G401 (cell line): ENCODE data around the gene HDAC10. TPM values are rescaled to one million over a fixed set of nuclear protein-coding genes. Genes with fewer than 3 reads are reported as not detected.

Experiments
- DNase-seq: peaks from one replicate; pipeline ENCODE4 v3.0.0-alpha.2; 2015; ENCODE audit warnings: low spot score
- in situ Hi-C: cut with HindIII; loops from 2 replicates; pipeline ENCODE4 v1.10.0; 2016; ENCODE audit warnings: low sequenced_read_pairs, mixed read lengths
- total RNA-seq: library from RNA; depleted of rRNA; stranded (reverse); fragments of >200 nt; shearing (Covaris generic); gene quantifications from 2 replicates; pipeline ENCODE4 v1.2.3, GENCODE V29; 2014

HDAC10 gene
- total RNA-seq, 1 experiment from 2014 or later = 28.5 TPM

- in situ Hi-C loops = no loop called here
- DNase-seq = no peak
Observed at GRCh38 chr22:50259302-50259701, 8.2 kb upstream of the HDAC10 start.

- in situ Hi-C loops = no loop called here
- peak; percentile 64 for DNase-seq
Observed at GRCh38 chr22:50258361-50259292, 7.6 kb upstream of the HDAC10 start.

- peak; percentile 2 for DNase-seq
- in situ Hi-C loops = no loop called here
Observed at GRCh38 chr22:50257451-50258360, 6.6 kb upstream of the HDAC10 start.

GRCh38 chr22:50257041-50257440 is 6.0 kb upstream of the HDAC10 start:
- no peak for DNase-seq
- in situ Hi-C loops = no loop called here

- peak; percentile 2 for DNase-seq
- in situ Hi-C loops = no loop called here
Observed at GRCh38 chr22:50256258-50256862, 5.3 kb upstream of the HDAC10 start.

- in situ Hi-C loops = no loop called here
- no peak for DNase-seq
Observed at GRCh38 chr22:50255607-50256006, 4.5 kb upstream of the HDAC10 start.

GRCh38 chr22:50255099-50255498 is 4.0 kb upstream of the HDAC10 start:
- no peak for DNase-seq
- in situ Hi-C loops = no loop called here

- in situ Hi-C loops = no loop called here
- no peak for DNase-seq
Observed at GRCh38 chr22:50253941-50254340, 2.9 kb upstream of the HDAC10 start.

- in situ Hi-C loops = no loop called here
Observed at GRCh38 chr22:50253046-50253915, 2.2 kb upstream of the HDAC10 start.

GRCh38 chr22:50252082-50253045 is 1.3 kb upstream of the HDAC10 start:
- in situ Hi-C loops = no loop called here

More at GRCh38 chr22:50253046-50253915, 2.2 kb upstream of the HDAC10 start:
- no peak for DNase-seq

GRCh38 chr22:50251477-50252081 is 514 bp upstream of the HDAC10 start:
- in situ Hi-C loops = no loop called here
- DNase-seq = no peak

More at GRCh38 chr22:50252082-50253045, 1.3 kb upstream of the HDAC10 start:
- peak; percentile 84 for DNase-seq

- DNase-seq = no peak
- in situ Hi-C loops = no loop called here
Observed at GRCh38 chr22:50250249-50250554, 863 bp downstream of the HDAC10 start.

- in situ Hi-C loops = no loop called here
- DNase-seq = no peak
Observed at GRCh38 chr22:50249341-50250248, 1.5 kb downstream of the HDAC10 start.

GRCh38 chr22:50248196-50249081 is 2.6 kb downstream of the HDAC10 start:
- no peak for DNase-seq
- in situ Hi-C loops = no loop called here

- peak; percentile 36 for DNase-seq
- in situ Hi-C loops = no loop called here
Observed at GRCh38 chr22:50247748-50248147, 3.3 kb downstream of the HDAC10 start.
